Measurements from ENCODE around the gene COL7A1. TPM values are rescaled to one million over a fixed set of nuclear protein-coding genes. Genes with fewer than 3 reads are reported as not detected.

Gene COL7A1
- total and polyA plus RNA-seq, 2 experiments from 2014 or later: 4.0 to 7.9 TPM

MicroRNAs encoded within 50 kb of the gene (microRNA counts, 767-probe panel; counts per million panel counts)
- microRNA hsa-miR-711: not detected

Small RNA genes within 50 kb of the gene (microRNA-seq; reads per million reads assigned to microRNA genes)
- gene MIR4793 (not detected), gene MIR6823 (not detected), gene MIR711 (not detected)

Small RNA genes within 50 kb of the gene (small RNA-seq; reads per million reads assigned to genes)
- not detected for gene MIR6823 (ENCODE audit: low replicate concordance)

Other genes with a start within 250 kb of the COL7A1 start
- gene FBXW12, start 223.1 kb downstream of the COL7A1 start, total RNA-seq (2014; rRNA removed; shearing (Covaris generic)): not detected in 2 replicates
- 0.21 and 0.73 TPM in 2 replicates for gene FBXW12, start 223.1 kb downstream of the COL7A1 start, polyA plus RNA-seq (2016; fragmentation: Nextera tagmentation; extraction: Ambion mirVana)
- 144 and 164 TPM in 2 replicates for gene PLXNB1, start 165.2 kb downstream of the COL7A1 start, total RNA-seq (2014; rRNA removed; shearing (Covaris generic))
- gene PLXNB1, start 165.2 kb downstream of the COL7A1 start, polyA plus RNA-seq (2016; fragmentation: Nextera tagmentation; extraction: Ambion mirVana): 49.0 and 49.3 TPM in 2 replicates
- 24.1 and 28.9 TPM in 2 replicates for gene CCDC51, start 155.2 kb downstream of the COL7A1 start, total RNA-seq (2014; rRNA removed; shearing (Covaris generic))
- gene CCDC51, start 155.2 kb downstream of the COL7A1 start, polyA plus RNA-seq (2016; fragmentation: Nextera tagmentation; extraction: Ambion mirVana): 20.8 and 22.2 TPM in 2 replicates
- 362 and 419 TPM in 2 replicates for gene TMA7, start 155.1 kb downstream of the COL7A1 start, total RNA-seq (2014; rRNA removed; shearing (Covaris generic))
- gene TMA7, start 155.1 kb downstream of the COL7A1 start, polyA plus RNA-seq (2016; fragmentation: Nextera tagmentation; extraction: Ambion mirVana): 2,089 and 2,333 TPM in 2 replicates
- 17.3 and 17.6 TPM in 2 replicates for gene ATRIP, start 148.6 kb downstream of the COL7A1 start, total RNA-seq (2014; rRNA removed; shearing (Covaris generic))
- 5.8 and 6.1 TPM in 2 replicates for gene ATRIP, start 148.6 kb downstream of the COL7A1 start, polyA plus RNA-seq (2016; fragmentation: Nextera tagmentation; extraction: Ambion mirVana)
- gene SHISA5, start 91.2 kb downstream of the COL7A1 start, total RNA-seq (2014; rRNA removed; shearing (Covaris generic)): 148 and 166 TPM in 2 replicates
- 146 and 167 TPM in 2 replicates for gene SHISA5, start 91.2 kb downstream of the COL7A1 start, polyA plus RNA-seq (2016; fragmentation: Nextera tagmentation; extraction: Ambion mirVana)
- 15.0 and 22.9 TPM in 2 replicates for gene PFKFB4, start 38.5 kb downstream of the COL7A1 start, total RNA-seq (2014; rRNA removed; shearing (Covaris generic))
- gene PFKFB4, start 38.5 kb downstream of the COL7A1 start, polyA plus RNA-seq (2016; fragmentation: Nextera tagmentation; extraction: Ambion mirVana): 7.6 and 8.6 TPM in 2 replicates
- gene UCN2, start 31.5 kb downstream of the COL7A1 start, total RNA-seq (2014; rRNA removed; shearing (Covaris generic)): 0.12 and 0.17 TPM in 2 replicates
- not detected in 2 replicates for gene UCN2, start 31.5 kb downstream of the COL7A1 start, polyA plus RNA-seq (2016; fragmentation: Nextera tagmentation; extraction: Ambion mirVana)
- 439 and 460 TPM in 2 replicates for gene UQCRC1, start 14.3 kb upstream of the COL7A1 start, total RNA-seq (2014; rRNA removed; shearing (Covaris generic))
- 232 and 256 TPM in 2 replicates for gene UQCRC1, start 14.3 kb upstream of the COL7A1 start, polyA plus RNA-seq (2016; fragmentation: Nextera tagmentation; extraction: Ambion mirVana)
- not detected in 2 replicates for gene TMEM89, start 26.4 kb upstream of the COL7A1 start, total RNA-seq (2014; rRNA removed; shearing (Covaris generic))
- gene TMEM89, start 26.4 kb upstream of the COL7A1 start, polyA plus RNA-seq (2016; fragmentation: Nextera tagmentation; extraction: Ambion mirVana): not detected in 2 replicates
- 79.3 and 96.4 TPM in 2 replicates for gene SLC26A6, start 40.1 kb upstream of the COL7A1 start, total RNA-seq (2014; rRNA removed; shearing (Covaris generic))
- gene SLC26A6, start 40.1 kb upstream of the COL7A1 start, polyA plus RNA-seq (2016; fragmentation: Nextera tagmentation; extraction: Ambion mirVana): 29.4 and 34.3 TPM in 2 replicates
- gene CELSR3, start 67.6 kb upstream of the COL7A1 start, total RNA-seq (2014; rRNA removed; shearing (Covaris generic)): 29.2 and 33.3 TPM in 2 replicates
- gene CELSR3, start 67.6 kb upstream of the COL7A1 start, polyA plus RNA-seq (2016; fragmentation: Nextera tagmentation; extraction: Ambion mirVana): 7.5 and 8.3 TPM in 2 replicates
- gene NCKIPSD, start 90.6 kb upstream of the COL7A1 start, total RNA-seq (2014; rRNA removed; shearing (Covaris generic)): 43.1 and 45.1 TPM in 2 replicates
- gene NCKIPSD, start 90.6 kb upstream of the COL7A1 start, polyA plus RNA-seq (2016; fragmentation: Nextera tagmentation; extraction: Ambion mirVana): 14.8 and 15.1 TPM in 2 replicates
- 94.1 and 97.0 TPM in 2 replicates for gene IP6K2, start 121.9 kb upstream of the COL7A1 start, total RNA-seq (2014; rRNA removed; shearing (Covaris generic))
- gene IP6K2, start 121.9 kb upstream of the COL7A1 start, polyA plus RNA-seq (2016; fragmentation: Nextera tagmentation; extraction: Ambion mirVana): 85.3 and 97.4 TPM in 2 replicates